Astrocyte of the cerebellum (primary cell): ENCODE data around the gene FAM219B.

Source experiments
- DNase-seq: peaks from one replicate; pipeline ENCODE4 v3.0.0-alpha.2; 2011; ENCODE audit warnings: low read depth
- H3K4me3 ChIP-seq: 2 replicates; pipeline ENCODE4 v1.5.1; 2011; ENCODE audit warnings: mild to moderate bottlenecking, low read depth, low read length, moderate library complexity
- in situ Hi-C: cut with HindIII; loops from 2 replicates; pipeline ENCODE4 v1.10.0; 2017; ENCODE audit warnings: low sequenced_read_pairs
- TF ChIP-seq, protein P1 (sequence below): IDR thresholded peaks from 2 replicates; pipeline ENCODE4 v1.5.1; 2012; ENCODE audit warnings: low read length, low read depth, moderate library complexity, mild to moderate bottlenecking; ENCODE audit errors: missing control alignments

Gene FAM219B

DNA sequence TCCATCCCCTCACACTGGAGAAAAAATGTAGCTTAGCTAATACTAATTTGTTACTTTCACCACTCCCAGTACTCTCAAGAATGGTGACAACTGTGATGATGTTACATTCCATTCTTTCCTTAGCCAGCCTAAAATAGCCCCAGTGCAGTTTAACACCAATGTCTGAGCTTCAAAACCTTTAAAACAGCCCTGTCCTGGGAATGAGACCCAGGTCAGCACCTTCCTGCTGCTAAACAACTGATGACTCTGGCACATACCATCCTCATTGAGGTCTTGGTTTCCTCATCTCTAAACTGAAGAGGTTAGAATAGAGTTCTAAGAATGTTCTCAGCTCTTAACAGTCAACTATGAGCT lies 37.3 kb downstream of the FAM219B start:
- no peak for DNase-seq
- no peak overlapping the region for H3K4me3 ChIP-seq
- TF ChIP-seq, protein P1, sequence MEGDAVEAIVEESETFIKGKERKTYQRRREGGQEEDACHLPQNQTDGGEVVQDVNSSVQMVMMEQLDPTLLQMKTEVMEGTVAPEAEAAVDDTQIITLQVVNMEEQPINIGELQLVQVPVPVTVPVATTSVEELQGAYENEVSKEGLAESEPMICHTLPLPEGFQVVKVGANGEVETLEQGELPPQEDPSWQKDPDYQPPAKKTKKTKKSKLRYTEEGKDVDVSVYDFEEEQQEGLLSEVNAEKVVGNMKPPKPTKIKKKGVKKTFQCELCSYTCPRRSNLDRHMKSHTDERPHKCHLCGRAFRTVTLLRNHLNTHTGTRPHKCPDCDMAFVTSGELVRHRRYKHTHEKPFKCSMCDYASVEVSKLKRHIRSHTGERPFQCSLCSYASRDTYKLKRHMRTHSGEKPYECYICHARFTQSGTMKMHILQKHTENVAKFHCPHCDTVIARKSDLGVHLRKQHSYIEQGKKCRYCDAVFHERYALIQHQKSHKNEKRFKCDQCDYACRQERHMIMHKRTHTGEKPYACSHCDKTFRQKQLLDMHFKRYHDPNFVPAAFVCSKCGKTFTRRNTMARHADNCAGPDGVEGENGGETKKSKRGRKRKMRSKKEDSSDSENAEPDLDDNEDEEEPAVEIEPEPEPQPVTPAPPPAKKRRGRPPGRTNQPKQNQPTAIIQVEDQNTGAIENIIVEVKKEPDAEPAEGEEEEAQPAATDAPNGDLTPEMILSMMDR: no peak
- in situ Hi-C loops: no loop called here

DNA sequence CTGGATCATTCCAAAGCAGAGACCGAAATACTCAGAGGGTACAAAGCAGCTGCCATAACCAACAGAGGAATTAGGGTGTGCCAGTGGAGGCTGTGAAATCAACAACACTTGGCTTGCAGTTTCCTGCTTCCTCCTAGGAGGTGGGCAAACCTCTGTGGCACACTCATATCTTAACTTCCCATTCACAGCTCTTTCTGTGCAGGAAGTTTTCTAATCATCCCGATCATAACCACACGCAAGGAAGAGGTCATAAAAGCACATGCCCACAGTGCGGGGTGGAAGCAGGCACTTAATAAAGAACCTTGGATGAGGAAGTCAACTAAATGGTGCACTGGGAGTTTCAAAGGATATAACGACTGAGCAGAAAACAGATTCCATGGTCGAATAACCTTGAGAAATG lies 38.6 kb downstream of the FAM219B start:
- H3K4me3 ChIP-seq: no peak overlapping the region
- DNase-seq: no peak
- in situ Hi-C loops: no loop called here
- TF ChIP-seq, protein P1: no peak

DNA sequence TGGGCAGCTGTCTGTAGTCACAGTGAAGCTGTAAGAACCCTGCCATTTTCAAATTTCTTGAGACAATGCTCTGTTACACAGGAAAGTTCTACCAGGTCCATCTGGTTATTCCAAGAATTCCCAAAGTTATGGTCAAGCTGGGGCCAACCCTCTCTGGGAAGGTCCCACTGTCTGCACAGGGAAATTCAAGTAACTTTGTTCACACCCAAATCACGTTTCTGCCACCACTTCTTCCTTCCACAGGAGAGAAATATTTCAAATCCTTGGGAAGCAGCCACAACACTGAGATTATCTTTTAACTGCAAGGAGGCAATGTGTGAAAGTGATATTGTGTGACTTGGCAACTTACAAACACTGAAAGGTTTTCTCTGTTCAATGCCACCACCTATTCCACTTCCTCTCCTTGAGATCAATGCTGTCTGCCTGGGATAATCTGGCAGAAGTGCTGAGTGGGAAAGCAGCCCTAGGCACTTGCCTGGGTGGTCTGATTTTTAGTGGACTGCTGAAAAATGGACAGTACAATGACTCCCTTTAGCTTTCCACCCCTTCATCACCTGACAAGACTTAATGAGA lies 39.1 kb downstream of the FAM219B start:
- in situ Hi-C loops: no loop called here
- TF ChIP-seq, protein P1: no peak
- no peak overlapping the region for H3K4me3 ChIP-seq
- no peak for DNase-seq

DNA sequence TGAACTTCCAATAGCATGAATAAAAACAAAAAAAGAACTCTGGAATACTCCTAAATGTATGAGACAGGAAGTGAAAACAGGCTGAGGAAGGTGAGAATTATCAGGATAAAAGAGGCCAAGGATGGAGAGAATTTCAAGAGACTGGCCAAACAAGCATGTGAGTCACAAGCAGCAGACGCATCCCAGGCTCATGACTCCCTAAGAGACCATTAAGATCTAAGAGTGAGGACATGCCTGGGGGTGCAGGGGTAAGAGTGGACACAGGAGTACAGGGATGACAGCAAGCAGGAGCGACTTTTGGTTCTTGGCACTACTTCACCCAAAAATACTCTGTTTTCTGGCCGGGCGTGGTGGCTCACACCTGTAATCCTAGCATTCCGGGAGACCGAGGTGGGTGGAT lies 40.6 kb downstream of the FAM219B start:
- no peak for DNase-seq
- TF ChIP-seq, protein P1: no peak
- in situ Hi-C loops: no loop called here
- no peak overlapping the region for H3K4me3 ChIP-seq

DNA sequence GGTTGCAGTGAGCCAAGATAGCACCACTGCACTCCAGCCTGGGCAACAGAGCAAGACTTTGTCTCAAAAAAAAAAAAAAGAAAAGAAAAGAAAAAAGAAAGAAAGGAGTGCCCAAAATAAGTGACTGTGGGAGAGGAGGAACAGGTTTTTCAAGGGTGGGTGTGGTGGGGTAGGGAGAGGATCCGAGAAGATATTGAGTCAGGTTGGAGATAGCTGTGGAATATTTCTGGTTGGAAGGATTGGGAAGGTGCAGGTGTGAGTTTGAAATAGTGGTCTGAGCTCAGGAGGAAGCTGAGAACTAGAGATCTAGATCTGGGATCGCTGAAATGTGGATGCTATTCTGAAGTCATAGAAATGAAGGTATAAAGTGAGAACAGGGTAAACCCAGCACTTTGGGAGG lies 41.3 kb downstream of the FAM219B start:
- no peak for DNase-seq
- in situ Hi-C loops: no loop called here
- TF ChIP-seq, protein P1: no peak

DNA sequence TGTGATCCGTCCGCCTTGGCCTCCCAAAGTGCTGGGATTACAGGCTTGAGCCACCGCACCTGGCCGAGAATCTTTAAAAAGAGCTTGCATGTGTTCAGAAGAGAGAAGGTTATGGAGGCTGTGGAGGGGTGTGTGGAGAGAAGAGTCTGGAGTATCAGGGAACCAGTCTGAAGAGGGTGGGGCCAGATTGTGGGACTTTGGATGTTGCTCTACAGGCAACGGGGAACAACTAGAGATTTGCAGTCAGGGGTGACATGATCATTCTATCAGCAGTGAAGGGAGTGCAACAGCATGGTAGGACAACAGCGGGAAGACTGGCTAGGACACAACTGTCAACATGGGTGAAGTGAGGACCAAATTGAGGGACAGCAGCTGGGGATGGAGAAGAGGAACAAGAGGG lies 42.4 kb downstream of the FAM219B start:
- TF ChIP-seq, protein P1: no peak
- DNase-seq: no peak
- in situ Hi-C loops: no loop called here
- H3K4me3 ChIP-seq: no peak overlapping the region

More for the DNA sequence above, 41.3 kb downstream of the FAM219B start:
- H3K4me3 ChIP-seq: no peak overlapping the region
